Natural killer cell (primary cell): ENCODE results near the gene HNRNPUL1. TPM values are rescaled to one million over a fixed set of nuclear protein-coding genes. Genes with fewer than 3 reads are reported as not detected.

Source experiments
- ATAC-seq, 3 donors: fragments of 150-1000 bp in 2 of 3; fragments of 200-7000 bp in 1 of 3; cut with Tn5 transposase; 1 replicate in 1 of 3; 2 replicates in 2 of 3; pipeline ENCODE4 v1.10.0; 2021; ENCODE audit warnings: mild to moderate bottlenecking in 2 of 3, moderate library complexity in 2 of 3
- DNase-seq, 2 donors: peaks; one replicate each; pipeline versions ENCODE4 v3.0.0 to v3.0.0-alpha.2; 2013 to 2021; ENCODE audit warnings: mixed read lengths in 1 of 2
- H3K27ac ChIP-seq: one replicate; pipeline ENCODE4 v1.5.1; 2013; ENCODE audit warnings: mild to moderate bottlenecking, low read length
- H3K27me3 ChIP-seq: one replicate; pipeline ENCODE4 v1.6.1; 2013; ENCODE audit warnings: low read length; ENCODE audit not compliant: control insufficient read depth, insufficient read depth
- H3K36me3 ChIP-seq: one replicate; pipeline ENCODE4 v1.6.1; 2013; ENCODE audit warnings: low read length; ENCODE audit not compliant: control insufficient read depth, insufficient read depth
- H3K4me1 ChIP-seq: one replicate; pipeline ENCODE4 v1.6.1; 2013; ENCODE audit warnings: low read length; ENCODE audit not compliant: control insufficient read depth, insufficient read depth
- H3K4me3 ChIP-seq: one replicate; pipeline ENCODE4 v1.5.1; 2013; ENCODE audit warnings: low read length
- H3K9me3 ChIP-seq: one replicate; pipeline ENCODE4 v1.6.1; 2013; ENCODE audit warnings: low read length; ENCODE audit not compliant: control insufficient read depth, insufficient read depth
- H3K27ac Mint-ChIP-seq, 2 donors: one replicate each; pipeline ENCODE4 v1.8.0; 2022; ENCODE audit warnings: mild to moderate bottlenecking in 2 of 2, mixed read lengths in 2 of 2, moderate library complexity in 1 of 2
- H3K27me3 Mint-ChIP-seq, 2 donors: one replicate each; pipeline ENCODE4 v1.8.0; 2022; ENCODE audit warnings: low read depth in 2 of 2, mixed read lengths in 2 of 2
- H3K36me3 Mint-ChIP-seq: one replicate; pipeline ENCODE4 v1.8.0; 2022; ENCODE audit warnings: mixed read lengths
- H3K4me1 Mint-ChIP-seq, 2 donors: one replicate each; pipeline ENCODE4 v1.8.0; 2022; ENCODE audit warnings: mixed read lengths in 2 of 2
- H3K4me3 Mint-ChIP-seq: one replicate; pipeline ENCODE4 v1.8.0; 2022; ENCODE audit warnings: mild to moderate bottlenecking, moderate library complexity, mixed read lengths
- H3K9me3 Mint-ChIP-seq, 2 donors: one replicate each; pipeline ENCODE4 v1.8.0; 2022; ENCODE audit warnings: mixed read lengths in 2 of 2
- CTCF ChIP-seq: fragments of 200-600 bp; IDR thresholded peaks from one replicate; pipeline ENCODE4 v1.8.0; 2022; ENCODE audit warnings: antibody characterized with exemption
- WGBS: methylation state at CpG from one replicate; pipeline ENCODE4 v1.1.7; 2013; ENCODE audit warnings: missing lambda C conversion rate; ENCODE audit not compliant: insufficient coverage; 5-methylcytosine and 5-hydroxymethylcytosine counted together
- intact Hi-C: fragments of 100-400 bp; cut with micrococcal nuclease; formaldehyde crosslinking; loops from one replicate; pipeline ENCODE4 v1.14.2; 2022
- total RNA-seq, 4 donors: library from RNA; stranded (reverse); fragments of 120-200 nt in 1 of 4; gene quantifications; one replicate each; pipeline versions ENCODE4 v1.2.3 to v1.2.4, GENCODE V29; 2013 to 2022

The HNRNPUL1 gene
- total RNA-seq, 3 donors from 2014 or later (not counting 1 experiment from before 2014, with no cell fraction given): 279 to 360 (median 315) TPM

- H3K4me1 ChIP-seq: no peaks in the 10 kb centered on the region
- 77% methylated on average over 10 of the region's 10 CpGs for WGBS
These were observed 25.9 kb upstream of the HNRNPUL1 start for GRCh38 chr19:41238244-41238643.

GRCh38 chr19:41239363-41239762 is 24.8 kb upstream of the HNRNPUL1 start:
- Histone ChIP-seq H3K9me3 (no peaks in the 10 kb centered on the region), H3K4me1 (no peaks in the 10 kb centered on the region), H3K27me3 (no peaks in the 10 kb centered on the region), H3K27ac (no peak overlapping the region), H3K36me3 (no peaks in the 10 kb centered on the region), H3K4me3 (no peak overlapping the region)
- Mint-ChIP-seq H3K27ac (no peak overlapping the region), H3K4me3 (no peak overlapping the region), H3K4me1 (no peaks in the 10 kb centered on the region), H3K36me3 (no peaks in the 10 kb centered on the region), H3K9me3 (no peaks in the 10 kb centered on the region), H3K27me3 (peaks cover 0 to 2% of the 10 kb centered on the region in 2 donors)
- intact Hi-C loops: no loop called here
- ATAC-seq: no peak
- WGBS: 90% methylated on average over 9 of the region's 9 CpGs
- no peak for TF ChIP-seq CTCF
- no peak for DNase-seq

More at GRCh38 chr19:41238244-41238643, 25.9 kb upstream of the HNRNPUL1 start:
- H3K4me3 ChIP-seq: no peak overlapping the region
- no peak overlapping the region for H3K27ac ChIP-seq
- no peak overlapping the region for H3K4me3 Mint-ChIP-seq
- no peak for DNase-seq
- H3K9me3 ChIP-seq: no peaks in the 10 kb centered on the region
- intact Hi-C loops: no loop called here
- no peaks in the 10 kb centered on the region for H3K9me3 Mint-ChIP-seq
- TF ChIP-seq CTCF: no peak
- no peaks in the 10 kb centered on the region for H3K27me3 ChIP-seq
- H3K27ac Mint-ChIP-seq: no peak overlapping the region
- H3K27me3 Mint-ChIP-seq: peaks cover 0 to 2% of the 10 kb centered on the region in 2 donors
- H3K4me1 Mint-ChIP-seq: no peaks in the 10 kb centered on the region
- no peaks in the 10 kb centered on the region for H3K36me3 Mint-ChIP-seq
- no peaks in the 10 kb centered on the region for H3K36me3 ChIP-seq
- ATAC-seq: no peak

- Histone ChIP-seq H3K36me3 (no peaks in the 10 kb centered on the region), H3K9me3 (no peaks in the 10 kb centered on the region), H3K27ac (no peak overlapping the region), H3K4me1 (no peaks in the 10 kb centered on the region), H3K4me3 (no peak overlapping the region), H3K27me3 (no peaks in the 10 kb centered on the region)
- Mint-ChIP-seq H3K4me3 (no peak overlapping the region), H3K9me3 (no peaks in the 10 kb centered on the region), H3K4me1 (no peaks in the 10 kb centered on the region), H3K27ac (no peak overlapping the region), H3K36me3 (no peaks in the 10 kb centered on the region), H3K27me3 (peaks cover 0 to 2% of the 10 kb centered on the region in 2 donors)
- no peak for ATAC-seq
- 86% methylated on average over 2 of the region's 2 CpGs for WGBS
- intact Hi-C loops: no loop called here
- DNase-seq: no peak
- no peak for TF ChIP-seq CTCF
These were observed 24.1 kb upstream of the HNRNPUL1 start for GRCh38 chr19:41239961-41240574.

GRCh38 chr19:41241859-41242258 is 22.3 kb upstream of the HNRNPUL1 start:
- Mint-ChIP-seq H3K4me3 (no peak overlapping the region), H3K27ac (no peak overlapping the region), H3K9me3 (no peaks in the 10 kb centered on the region), H3K4me1 (no peaks in the 10 kb centered on the region), H3K27me3 (peaks cover 0 to 2% of the 10 kb centered on the region in 2 donors), H3K36me3 (no peaks in the 10 kb centered on the region)
- no peaks in the 10 kb centered on the region for H3K4me1 ChIP-seq
- ATAC-seq (no peak), DNase-seq (no peak)
- intact Hi-C loops: no loop called here
- H3K4me3 ChIP-seq: no peak overlapping the region
- no peaks in the 10 kb centered on the region for H3K27me3 ChIP-seq
- H3K36me3 ChIP-seq: no peaks in the 10 kb centered on the region
- H3K27ac ChIP-seq: no peak overlapping the region
- WGBS: 83% methylated on average over 5 of the region's 5 CpGs
- H3K9me3 ChIP-seq: no peaks in the 10 kb centered on the region
- no peak for TF ChIP-seq CTCF
